NB4 (cell line): ENCODE results near the gene ACP3.

Source experiments
- CTCF ChIP-seq: IDR thresholded peaks from one replicate; pipeline ENCODE4 v1.5.1; 2012; ENCODE audit warnings: low read depth, low read length
- POLR2A ChIP-seq: IDR thresholded peaks from 2 replicates; pipeline ENCODE4 v1.6.1; 2011; ENCODE audit warnings: mild to moderate bottlenecking; ENCODE audit not compliant: insufficient read length; ENCODE audit errors: extremely low read depth

DNA sequence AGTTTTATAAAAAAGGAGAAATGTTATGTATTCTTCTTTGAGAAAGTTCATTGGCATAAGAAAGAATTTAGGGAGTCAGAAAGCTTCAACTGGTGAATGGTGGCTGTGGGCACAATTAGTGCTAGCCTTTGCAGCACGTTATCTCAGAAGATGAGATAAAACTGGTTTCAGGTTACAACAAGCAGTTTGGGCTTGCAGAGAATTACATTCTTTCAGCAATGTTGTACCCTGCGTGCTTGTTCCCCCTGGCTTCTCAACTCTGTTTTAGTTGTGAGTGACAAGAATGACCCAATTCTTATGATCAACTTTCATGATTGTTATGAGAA lies 31.6 kb upstream of the ACP3 start:
- no peak for TF ChIP-seq CTCF
- TF ChIP-seq POLR2A: no peak
